OCI-LY3 (cell line): ENCODE measurements around the gene MED13L.

Experiments
- EZH2phosphoT487 ChIP-seq: fragments of 200-600 bp; shearing (Covaris generic); IDR thresholded peaks from 2 replicates; pipeline ENCODE4 v1.6.1; 2018; ENCODE audit warnings: antibody characterized with exemption, mixed run types, low read depth
- TF ChIP-seq, protein P1 (sequence below): fragments of 200-600, 300-600 bp; sonication (generic); IDR thresholded peaks from 2 replicates; pipeline ENCODE4 v1.5.1; 2014; ENCODE audit warnings: antibody characterized with exemption, low read length, low read depth

DNA sequence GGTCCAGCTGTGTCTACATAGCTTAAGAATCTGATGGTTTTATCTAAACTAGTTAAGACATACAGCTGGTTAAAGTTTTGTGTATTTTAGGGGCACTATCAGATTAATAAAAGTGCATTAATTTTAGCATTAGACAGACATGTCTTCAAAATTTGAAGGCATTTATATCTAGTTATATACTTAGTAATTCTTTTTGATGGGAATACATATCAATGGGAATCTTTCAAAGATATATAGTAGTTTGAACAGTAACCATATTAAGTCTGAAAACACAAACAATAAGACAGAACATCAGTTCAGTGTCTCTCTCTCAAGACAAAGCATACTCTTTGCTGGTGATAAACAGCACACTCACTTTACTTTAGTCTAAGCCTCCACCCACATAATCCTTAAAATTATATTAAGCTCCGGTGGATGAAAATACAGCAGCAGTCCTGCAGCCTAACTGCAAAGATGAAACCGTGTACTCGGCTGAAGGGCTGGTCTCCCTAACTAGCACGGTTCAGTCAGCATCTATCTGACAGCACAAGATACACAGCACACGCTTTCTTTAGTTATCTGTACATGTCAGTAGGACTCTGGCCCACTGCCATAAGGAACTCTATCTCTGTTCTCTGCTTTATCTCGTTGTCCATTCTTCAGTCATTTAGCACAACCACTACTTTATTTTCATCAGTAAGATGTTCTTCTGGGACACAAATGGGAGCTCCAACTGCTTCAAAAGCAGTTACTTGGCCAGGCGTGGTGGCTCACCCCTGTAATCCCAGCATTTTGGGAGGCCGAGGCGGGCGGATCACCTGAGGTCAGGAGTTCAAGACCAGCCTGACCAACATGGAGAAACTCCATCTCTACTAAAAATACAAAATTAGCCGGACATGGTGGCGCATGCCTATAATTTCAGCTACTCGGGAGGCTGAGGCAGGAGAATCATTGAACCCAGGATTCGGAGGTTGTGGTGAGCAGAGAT is 80.5 kb downstream of the MED13L start:
- TF ChIP-seq, protein P1, sequence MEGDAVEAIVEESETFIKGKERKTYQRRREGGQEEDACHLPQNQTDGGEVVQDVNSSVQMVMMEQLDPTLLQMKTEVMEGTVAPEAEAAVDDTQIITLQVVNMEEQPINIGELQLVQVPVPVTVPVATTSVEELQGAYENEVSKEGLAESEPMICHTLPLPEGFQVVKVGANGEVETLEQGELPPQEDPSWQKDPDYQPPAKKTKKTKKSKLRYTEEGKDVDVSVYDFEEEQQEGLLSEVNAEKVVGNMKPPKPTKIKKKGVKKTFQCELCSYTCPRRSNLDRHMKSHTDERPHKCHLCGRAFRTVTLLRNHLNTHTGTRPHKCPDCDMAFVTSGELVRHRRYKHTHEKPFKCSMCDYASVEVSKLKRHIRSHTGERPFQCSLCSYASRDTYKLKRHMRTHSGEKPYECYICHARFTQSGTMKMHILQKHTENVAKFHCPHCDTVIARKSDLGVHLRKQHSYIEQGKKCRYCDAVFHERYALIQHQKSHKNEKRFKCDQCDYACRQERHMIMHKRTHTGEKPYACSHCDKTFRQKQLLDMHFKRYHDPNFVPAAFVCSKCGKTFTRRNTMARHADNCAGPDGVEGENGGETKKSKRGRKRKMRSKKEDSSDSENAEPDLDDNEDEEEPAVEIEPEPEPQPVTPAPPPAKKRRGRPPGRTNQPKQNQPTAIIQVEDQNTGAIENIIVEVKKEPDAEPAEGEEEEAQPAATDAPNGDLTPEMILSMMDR, result no peak
- TF ChIP-seq EZH2phosphoT487, result no peak
